ENCODE measurements around the gene KCND2.
A peak's percentile ranks its signal among the peaks of the same experiment; 100 is the strongest.
"Not testable (repeated sequence)": the region's sequence is repeated elsewhere in the genome, so short reads cannot be mapped to it uniquely, and the experiment has no call there.

The KCND2 gene

GRCh38 chr7:120272701-120273475, at the start of gene KCND2:
KCND2 (plus strand) TSS chr7:120273175.
- peak within 1 kb of the TSS; percentile 64 for H3K9ac ChIP-seq (ENCODE audit: low read depth, low read length)
- H3K36me3 ChIP-seq (ENCODE audit: insufficient read depth, low read length) = no peaks in the 10 kb centered on the region
- 0 out of 2 replicates have a peak, but pooled peaks cover 4% of the 10 kb centered on the region for H3K4me1 ChIP-seq (ENCODE audit: insufficient read depth, low read length)
- no peaks in the 10 kb centered on the region for H3K9me3 ChIP-seq (ENCODE audit: control insufficient read depth, insufficient read depth, low read length)

GRCh38 chr7:120226188-120226587, 46.8 kb upstream of the KCND2 start:
- no peaks in the 10 kb centered on the region for H3K4me1 ChIP-seq (ENCODE audit: insufficient read depth, low read length)
- H3K9me3 ChIP-seq (ENCODE audit: control insufficient read depth, insufficient read depth, low read length) = no peaks in the 10 kb centered on the region
- no peak overlapping the region for H3K9ac ChIP-seq (ENCODE audit: low read depth, low read length)
- no peaks in the 10 kb centered on the region for H3K36me3 ChIP-seq (ENCODE audit: insufficient read depth, low read length)

GRCh38 chr7:120227255-120227654, 45.7 kb upstream of the KCND2 start:
- Histone ChIP-seq H3K4me1 (ENCODE audit: insufficient read depth, low read length) (no peaks in the 10 kb centered on the region), H3K36me3 (ENCODE audit: insufficient read depth, low read length) (no peaks in the 10 kb centered on the region), H3K9ac (ENCODE audit: low read depth, low read length) (no peak overlapping the region), H3K9me3 (ENCODE audit: control insufficient read depth, insufficient read depth, low read length) (no peaks in the 10 kb centered on the region)

- Histone ChIP-seq H3K9me3 (ENCODE audit: control insufficient read depth, insufficient read depth, low read length) (no peaks in the 10 kb centered on the region), H3K9ac (ENCODE audit: low read depth, low read length) (no peak overlapping the region), H3K4me1 (ENCODE audit: insufficient read depth, low read length) (no peaks in the 10 kb centered on the region), H3K36me3 (ENCODE audit: insufficient read depth, low read length) (no peaks in the 10 kb centered on the region)
Measured at GRCh38 chr7:120229084-120229483, 43.9 kb upstream of the KCND2 start.

GRCh38 chr7:120233338-120233737, 39.6 kb upstream of the KCND2 start:
- no peaks in the 10 kb centered on the region for H3K4me1 ChIP-seq (ENCODE audit: insufficient read depth, low read length)
- H3K36me3 ChIP-seq (ENCODE audit: insufficient read depth, low read length) = no peaks in the 10 kb centered on the region
- H3K9me3 ChIP-seq (ENCODE audit: control insufficient read depth, insufficient read depth, low read length) = no peaks in the 10 kb centered on the region
- H3K9ac ChIP-seq (ENCODE audit: low read depth, low read length) = no peak overlapping the region

GRCh38 chr7:120240350-120240749, 32.6 kb upstream of the KCND2 start:
- not testable (repeated sequence) for H3K4me1 ChIP-seq (ENCODE audit: insufficient read depth, low read length); H3K9me3 ChIP-seq (ENCODE audit: control insufficient read depth, insufficient read depth, low read length); H3K36me3 ChIP-seq (ENCODE audit: insufficient read depth, low read length); H3K9ac ChIP-seq (ENCODE audit: low read depth, low read length)

GRCh38 chr7:120241973-120242372, 31.0 kb upstream of the KCND2 start:
- H3K9ac ChIP-seq (ENCODE audit: low read depth, low read length) = no peak overlapping the region
- H3K4me1 ChIP-seq (ENCODE audit: insufficient read depth, low read length) = no peaks in the 10 kb centered on the region
- H3K9me3 ChIP-seq (ENCODE audit: control insufficient read depth, insufficient read depth, low read length) = no peaks in the 10 kb centered on the region; the same call in 1 of the 2 replicates
- H3K36me3 ChIP-seq (ENCODE audit: insufficient read depth, low read length) = no peaks in the 10 kb centered on the region

- peaks cover 18% of the 10 kb centered on the region for H3K9me3 ChIP-seq (ENCODE audit: control insufficient read depth, insufficient read depth, low read length)
- no peak overlapping the region for H3K9ac ChIP-seq (ENCODE audit: low read depth, low read length)
- no peaks in the 10 kb centered on the region for H3K36me3 ChIP-seq (ENCODE audit: insufficient read depth, low read length)
- no peaks in the 10 kb centered on the region for H3K4me1 ChIP-seq (ENCODE audit: insufficient read depth, low read length)
Measured at GRCh38 chr7:120254845-120255244, 18.1 kb upstream of the KCND2 start.

GRCh38 chr7:120256344-120257070, 16.5 kb upstream of the KCND2 start:
- Histone ChIP-seq H3K4me1 (ENCODE audit: insufficient read depth, low read length) (no peaks in the 10 kb centered on the region), H3K9ac (ENCODE audit: low read depth, low read length) (no peak overlapping the region), H3K9me3 (ENCODE audit: control insufficient read depth, insufficient read depth, low read length) (peaks cover 18% of the 10 kb centered on the region), H3K36me3 (ENCODE audit: insufficient read depth, low read length) (no peaks in the 10 kb centered on the region)

GRCh38 chr7:120259386-120259785, 13.6 kb upstream of the KCND2 start:
- H3K9me3 ChIP-seq (ENCODE audit: control insufficient read depth, insufficient read depth, low read length) = peaks cover 18% of the 10 kb centered on the region

GRCh38 chr7:120260111-120260510, 12.9 kb upstream of the KCND2 start:
- Histone ChIP-seq H3K9me3 (ENCODE audit: control insufficient read depth, insufficient read depth, low read length) (peaks cover 12% of the 10 kb centered on the region), H3K4me1 (ENCODE audit: insufficient read depth, low read length) (no peaks in the 10 kb centered on the region), H3K36me3 (ENCODE audit: insufficient read depth, low read length) (no peaks in the 10 kb centered on the region), H3K9ac (ENCODE audit: low read depth, low read length) (no peak overlapping the region)

More at GRCh38 chr7:120259386-120259785, 13.6 kb upstream of the KCND2 start:
- no peaks in the 10 kb centered on the region for H3K4me1 ChIP-seq (ENCODE audit: insufficient read depth, low read length)
- no peaks in the 10 kb centered on the region for H3K36me3 ChIP-seq (ENCODE audit: insufficient read depth, low read length)
- H3K9ac ChIP-seq (ENCODE audit: low read depth, low read length) = no peak overlapping the region

- Histone ChIP-seq H3K36me3 (ENCODE audit: insufficient read depth, low read length) (no peaks in the 10 kb centered on the region), H3K4me1 (ENCODE audit: insufficient read depth, low read length) (0 out of 2 replicates have a peak, but pooled peaks cover 4% of the 10 kb centered on the region), H3K9ac (ENCODE audit: low read depth, low read length) (peak overlapping the region; percentile 64; the same call in 1 of the 2 replicates), H3K9me3 (ENCODE audit: control insufficient read depth, insufficient read depth, low read length) (no peaks in the 10 kb centered on the region)
Measured at GRCh38 chr7:120272261-120272660, 714 bp upstream of the KCND2 start.

GRCh38 chr7:120273476-120273975, 551 bp downstream of the KCND2 start:
- H3K36me3 ChIP-seq (ENCODE audit: insufficient read depth, low read length) = no peaks in the 10 kb centered on the region
- H3K9me3 ChIP-seq (ENCODE audit: control insufficient read depth, insufficient read depth, low read length) = no peaks in the 10 kb centered on the region
- 0 out of 2 replicates have a peak, but pooled peaks cover 4% of the 10 kb centered on the region for H3K4me1 ChIP-seq (ENCODE audit: insufficient read depth, low read length)
- H3K9ac ChIP-seq (ENCODE audit: low read depth, low read length) = peak overlapping the region; percentile 53

GRCh38 chr7:120274482-120274881, 1.5 kb downstream of the KCND2 start:
- Histone ChIP-seq H3K36me3 (ENCODE audit: insufficient read depth, low read length) (no peaks in the 10 kb centered on the region), H3K9ac (ENCODE audit: low read depth, low read length) (peak overlapping the region; percentile 12; the same call in 1 of the 2 replicates), H3K9me3 (ENCODE audit: control insufficient read depth, insufficient read depth, low read length) (no peaks in the 10 kb centered on the region), H3K4me1 (ENCODE audit: insufficient read depth, low read length) (0 out of 2 replicates have a peak, but pooled peaks cover 4% of the 10 kb centered on the region)
